Body of pancreas (tissue), 4 donors: ENCODE results near the gene FNTB. TPM values are rescaled to one million over a fixed set of nuclear protein-coding genes. Genes with fewer than 3 reads are reported as not detected.

ENCODE experiments used
- ATAC-seq: fragments of 150-250 bp; one replicate; pipeline ENCODE4 v1.9.1; 2016
- DNase-seq, 4 donors: peaks; one replicate each; pipeline ENCODE4 v3.0.0-alpha.2; 2019
- H3K27ac ChIP-seq, 4 donors: fragments of 200-600 bp; sonication (generic); 1 replicate in 3 of 4; 2 replicates in 1 of 4; pipeline versions ENCODE4 v1.5.1 to v1.6.1; 2016 to 2019; ENCODE audit warnings: mild to moderate bottlenecking in 1 of 4, mixed read lengths in 1 of 4, moderate library complexity in 1 of 4
- H3K27me3 ChIP-seq, 2 donors: fragments of 200-600 bp; sonication (generic); one replicate each; pipeline ENCODE4 v1.6.0; 2016; ENCODE audit warnings: mild to moderate bottlenecking in 1 of 2
- H3K36me3 ChIP-seq, 2 donors: fragments of 200-600 bp; sonication (generic); replicated peaks in 1 of 2; 2 replicates each; pipeline ENCODE4 v1.5.1; 2016; ENCODE audit warnings: low read depth in 2 of 2; ENCODE audit not compliant: insufficient read depth in 1 of 2
- H3K4me1 ChIP-seq: fragments of 200-600 bp; sonication (generic); one replicate; pipeline ENCODE4 v1.6.0; 2016
- H3K4me3 ChIP-seq, 2 donors: fragments of 200-600 bp; sonication (generic); 1 replicate in 1 of 2; 2 replicates in 1 of 2; pipeline ENCODE4 v1.5.1; 2016 to 2019
- H3K9me3 ChIP-seq, 3 donors: fragments of 200-600 bp; sonication (generic); 1 replicate in 2 of 3; 2 replicates in 1 of 3; pipeline ENCODE4 v1.5.1; 2016
- CTCF ChIP-seq, 7 experiments: fragments of 450-650 bp in 4 of 7; fragments of 200-600 bp in 3 of 7; sonication (generic) in 3 of 7; IDR thresholded peaks; one replicate each; pipeline ENCODE4 v1.5.1; 2016 to 2019; ENCODE audit warnings: antibody characterized with exemption in 7 of 7
- POLR2A ChIP-seq, 3 donors: fragments of 450-650 bp; IDR thresholded peaks; one replicate each; pipeline ENCODE4 v1.6.1; 2016; ENCODE audit warnings: antibody characterized with exemption in 3 of 3, mild to moderate bottlenecking in 2 of 3
- WGBS, 2 donors: methylation state at CpG; one replicate each; pipeline ENCODE4 v1.1.5; 2017; 5-methylcytosine and 5-hydroxymethylcytosine counted together
- intact Hi-C: fragments of 100-400 bp; cut with DNase I; formaldehyde crosslinking; loops from one replicate; pipeline ENCODE4 v1.15.1; 2023
- total RNA-seq, 2 donors: library from RNA; depleted of rRNA; stranded (reverse); fragments of >200 nt; gene quantifications; one replicate each; pipeline ENCODE4 v1.1.0, GENCODE V29; 2016

The FNTB gene
- total RNA-seq, 2 donors from 2014 or later = 6.7 to 8.6 TPM

GRCh38 chr14:65070471-65070976, 83.8 kb downstream of the FNTB start:
- 3 to 6% methylated on average over 12 of the region's 12 CpGs for WGBS, 2 donors
- ATAC-seq = peak; percentile 90
- Histone ChIP-seq H3K27me3 (no peaks in the 10 kb centered on the region), H3K9me3 (no peaks in the 10 kb centered on the region), H3K4me3 (no peak overlapping the region), H3K27ac (peak overlapping the region in 3 of 4 donors; percentile 35 to 54 (median 51)), H3K36me3 (no peaks in the 10 kb centered on the region), H3K4me1 (peaks cover 29% of the 10 kb centered on the region)
- no peak for TF ChIP-seq CTCF (IDR thresholded peaks at IDR 0.05)
- TF ChIP-seq POLR2A (IDR thresholded peaks at IDR 0.05) = no peak
- peak; percentile 79 to 88 (median 86) for DNase-seq
- intact Hi-C loops = no loop called here

- Histone ChIP-seq H3K27me3 (no peaks in the 10 kb centered on the region), H3K4me1 (peaks cover 29% of the 10 kb centered on the region), H3K9me3 (no peaks in the 10 kb centered on the region), H3K27ac (peak overlapping the region in 1 of 4 donors; percentile 51), H3K4me3 (no peak overlapping the region), H3K36me3 (peaks cover 0 to 4% of the 10 kb centered on the region in 2 donors)
- no peak for DNase-seq
- intact Hi-C loops = no loop called here
- WGBS, 2 donors = 69 to 86% methylated on average over 2 to 3 of the region's 3 CpGs
- no peak for ATAC-seq
- TF ChIP-seq POLR2A (IDR thresholded peaks at IDR 0.05) (no peak), CTCF (IDR thresholded peaks at IDR 0.05) (no peak)
These were observed 84.8 kb downstream of the FNTB start for GRCh38 chr14:65071544-65071943.

GRCh38 chr14:65072256-65072655, 85.6 kb downstream of the FNTB start:
- no peaks in the 10 kb centered on the region for H3K9me3 ChIP-seq
- intact Hi-C loops = no loop called here
- H3K36me3 ChIP-seq = peaks cover 4 to 7% of the 10 kb centered on the region in 2 donors
- ATAC-seq = no peak
- TF ChIP-seq POLR2A (IDR thresholded peaks at IDR 0.05) = no peak
- TF ChIP-seq CTCF (IDR thresholded peaks at IDR 0.05) = no peak
- peaks cover 29% of the 10 kb centered on the region for H3K4me1 ChIP-seq
- no peaks in the 10 kb centered on the region for H3K27me3 ChIP-seq
- 81 to 87% methylated on average over 5 to 6 of the region's 6 CpGs for WGBS, 2 donors
- DNase-seq = no peak
- H3K4me3 ChIP-seq = no peak overlapping the region
- H3K27ac ChIP-seq = no peak overlapping the region

GRCh38 chr14:65072937-65073336, 86.2 kb downstream of the FNTB start:
- H3K4me3 ChIP-seq = no peak overlapping the region
- ATAC-seq = no peak
- peaks cover 29% of the 10 kb centered on the region for H3K4me1 ChIP-seq
- DNase-seq = no peak
- 94 to 100% methylated on average over 1 of the region's 1 CpG for WGBS, 2 donors
- H3K27me3 ChIP-seq = no peaks in the 10 kb centered on the region
- H3K27ac ChIP-seq = no peak overlapping the region
- TF ChIP-seq POLR2A (IDR thresholded peaks at IDR 0.05) (no peak), CTCF (IDR thresholded peaks at IDR 0.05) (no peak)
- intact Hi-C loops = no loop called here
- H3K36me3 ChIP-seq = peaks cover 11 to 12% of the 10 kb centered on the region in 2 donors
- no peaks in the 10 kb centered on the region for H3K9me3 ChIP-seq

GRCh38 chr14:65073605-65074201, 87.0 kb downstream of the FNTB start:
- ATAC-seq (no peak), DNase-seq (no peak)
- Histone ChIP-seq H3K27ac (no peak overlapping the region), H3K36me3 (peaks cover 11 to 12% of the 10 kb centered on the region in 2 donors), H3K9me3 (no peaks in the 10 kb centered on the region), H3K4me3 (no peak overlapping the region), H3K4me1 (peaks cover 29% of the 10 kb centered on the region), H3K27me3 (no peaks in the 10 kb centered on the region)
- TF ChIP-seq CTCF (IDR thresholded peaks at IDR 0.05) = no peak
- no peak for TF ChIP-seq POLR2A (IDR thresholded peaks at IDR 0.05)
- intact Hi-C loops = no loop called here
- 83 to 86% methylated on average over 4 of the region's 4 CpGs for WGBS, 2 donors
